Neuronal stem cell (in vitro differentiated cells): Measurements from ENCODE around the gene TBC1D22B. TPM values are rescaled to one million over a fixed set of nuclear protein-coding genes. Genes with fewer than 3 reads are reported as not detected.
A peak's percentile ranks its signal among the peaks of the same experiment; 100 is the strongest.

ENCODE experiments used
- DNase-seq: peaks from one replicate; pipeline ENCODE4 v3.0.0-alpha.2; 2013; ENCODE audit warnings: low spot score
- H2AFZ ChIP-seq: one replicate; pipeline ENCODE4 v1.6.1; 2013; ENCODE audit warnings: mild to moderate bottlenecking, low read length, inconsistent platforms
- H2AK5ac ChIP-seq: 2 replicates; pipeline ENCODE4 v1.6.1; 2013; ENCODE audit warnings: low read depth, mild to moderate bottlenecking, inconsistent platforms, low read length, moderate library complexity, mixed read lengths
- H2BK120ac ChIP-seq: 2 replicates; pipeline ENCODE4 v1.6.1; 2013; ENCODE audit warnings: low read depth, mild to moderate bottlenecking, inconsistent platforms, low read length, moderate library complexity, mixed read lengths
- H2BK12ac ChIP-seq: one replicate; pipeline ENCODE4 v1.6.1; 2013; ENCODE audit warnings: low read length, inconsistent platforms
- H2BK15ac ChIP-seq: 2 replicates; pipeline ENCODE4 v1.6.1; 2013; ENCODE audit warnings: mild to moderate bottlenecking, low read length, inconsistent platforms, mixed read lengths
- H2BK5ac ChIP-seq: one replicate; pipeline ENCODE4 v1.6.1; 2013; ENCODE audit warnings: inconsistent platforms, mild to moderate bottlenecking, low read length, moderate library complexity
- H3K14ac ChIP-seq: one replicate; pipeline ENCODE4 v1.6.1; 2013; ENCODE audit warnings: low read length, inconsistent platforms
- H3K18ac ChIP-seq: 2 replicates; pipeline ENCODE4 v1.6.1; 2013; ENCODE audit warnings: low read length, inconsistent platforms
- H3K23ac ChIP-seq: 2 replicates; pipeline ENCODE4 v1.6.1; 2013; ENCODE audit warnings: low read depth, mild to moderate bottlenecking, mixed read lengths, low read length, inconsistent platforms; ENCODE audit not compliant: poor library complexity
- H3K27ac ChIP-seq: replicated peaks from 3 replicates; pipeline ENCODE4 v1.5.1; 2013; ENCODE audit warnings: low read length, inconsistent platforms
- H3K27me3 ChIP-seq, 3 experiments: 2 replicates each; pipeline ENCODE4 v1.6.1; 2013; ENCODE audit warnings: low read length in 3 of 3, mild to moderate bottlenecking in 2 of 3, inconsistent platforms in 1 of 3, low read depth in 1 of 3, mixed read lengths in 1 of 3, moderate library complexity in 1 of 3; ENCODE audit not compliant: control insufficient read depth in 3 of 3, insufficient read depth in 3 of 3
- H3K36me3 ChIP-seq, 2 donors: replicated peaks in 1 of 2; 2 replicates each; pipeline ENCODE4 v1.6.1; 2013; ENCODE audit warnings: low read length in 2 of 2; ENCODE audit not compliant: control insufficient read depth in 2 of 2, insufficient read depth in 2 of 2
- H3K4ac ChIP-seq: 2 replicates; pipeline ENCODE4 v1.6.1; 2013; ENCODE audit warnings: inconsistent platforms, mild to moderate bottlenecking, low read length, moderate library complexity
- H3K4me1 ChIP-seq, 2 donors: 1 replicate in 1 of 2; 2 replicates in 1 of 2; pipeline ENCODE4 v1.6.1; 2013; ENCODE audit warnings: low read length in 2 of 2, low read depth in 1 of 2; ENCODE audit not compliant: control insufficient read depth in 2 of 2, insufficient read depth in 1 of 2
- H3K4me2 ChIP-seq: one replicate; pipeline ENCODE4 v1.6.1; 2013; ENCODE audit warnings: mild to moderate bottlenecking, low read length, inconsistent platforms; ENCODE audit not compliant: insufficient read depth, poor library complexity, severe bottlenecking
- H3K4me3 ChIP-seq, 2 donors: 2 replicates each; pipeline ENCODE4 v1.5.1; 2013; ENCODE audit warnings: low read length in 2 of 2, mild to moderate bottlenecking in 2 of 2, inconsistent platforms in 1 of 2, moderate library complexity in 1 of 2
- H3K79me1 ChIP-seq: one replicate; pipeline ENCODE4 v1.6.1; 2013; ENCODE audit warnings: low read depth, mild to moderate bottlenecking, inconsistent platforms, low read length, moderate library complexity
- H3K9ac ChIP-seq: one replicate; pipeline ENCODE4 v1.6.1; 2013; ENCODE audit warnings: mild to moderate bottlenecking, low read depth, low read length, inconsistent platforms; ENCODE audit not compliant: poor library complexity
- H3K9me3 ChIP-seq, 2 donors: replicated peaks in 1 of 2; 2 replicates each; pipeline versions ENCODE3 to v1.6.1; 2013; ENCODE audit warnings: low read length in 2 of 2, mild to moderate bottlenecking in 2 of 2, inconsistent platforms in 1 of 2, low read depth in 1 of 2, mixed read lengths in 1 of 2, moderate library complexity in 1 of 2; ENCODE audit not compliant: control insufficient read depth in 2 of 2, insufficient read depth in 1 of 2
- H4K8ac ChIP-seq: one replicate; pipeline ENCODE4 v1.6.1; 2013; ENCODE audit warnings: low read depth, mild to moderate bottlenecking, inconsistent platforms, low read length, moderate library complexity
- H4K91ac ChIP-seq: one replicate; pipeline ENCODE4 v1.6.1; 2013; ENCODE audit warnings: low read length, low read depth, mild to moderate bottlenecking, inconsistent platforms; ENCODE audit not compliant: poor library complexity
- WGBS, 2 donors: extraction: QIAGEN DNeasy Blood & Tissue Kit; methylation state at CpG; one replicate each; pipeline ENCODE4 v1.1.7; 2013; ENCODE audit warnings: missing lambda C conversion rate in 2 of 2, mixed read lengths in 1 of 2; ENCODE audit not compliant: insufficient read length in 2 of 2, insufficient replicate concordance in 1 of 2; ENCODE audit errors: extremely low coverage in 2 of 2; 5-methylcytosine and 5-hydroxymethylcytosine counted together
- polyA plus RNA-seq, 2 experiments: library from polyadenylated mRNA; stranded (reverse); fragments of 200-250 nt; gene quantifications; one replicate each; pipeline ENCODE4 v1.2.3, GENCODE V29; 2013

Gene TBC1D22B, protein sequence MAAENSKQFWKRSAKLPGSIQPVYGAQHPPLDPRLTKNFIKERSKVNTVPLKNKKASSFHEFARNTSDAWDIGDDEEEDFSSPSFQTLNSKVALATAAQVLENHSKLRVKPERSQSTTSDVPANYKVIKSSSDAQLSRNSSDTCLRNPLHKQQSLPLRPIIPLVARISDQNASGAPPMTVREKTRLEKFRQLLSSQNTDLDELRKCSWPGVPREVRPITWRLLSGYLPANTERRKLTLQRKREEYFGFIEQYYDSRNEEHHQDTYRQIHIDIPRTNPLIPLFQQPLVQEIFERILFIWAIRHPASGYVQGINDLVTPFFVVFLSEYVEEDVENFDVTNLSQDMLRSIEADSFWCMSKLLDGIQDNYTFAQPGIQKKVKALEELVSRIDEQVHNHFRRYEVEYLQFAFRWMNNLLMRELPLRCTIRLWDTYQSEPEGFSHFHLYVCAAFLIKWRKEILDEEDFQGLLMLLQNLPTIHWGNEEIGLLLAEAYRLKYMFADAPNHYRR
- 11.0 TPM for polyA plus RNA-seq (2013, experiment 1 of 2)
- 11.3 TPM for polyA plus RNA-seq (2013, experiment 2 of 2)

- Histone ChIP-seq H4K91ac (peak within 1 kb of the TSS; percentile 11), H2AFZ (peak within 1 kb of the TSS; percentile 90), H2BK15ac (no peak within 1 kb of the TSS), H3K4me1 (peaks cover 2 to 3% of the 10 kb centered on the region in 2 donors), H2BK5ac (no peak within 1 kb of the TSS), H3K23ac (peak within 1 kb of the TSS; percentile 56), H3K79me1 (peaks cover 2% of the 10 kb centered on the region), H4K8ac (no peak within 1 kb of the TSS), H2BK12ac (no peak within 1 kb of the TSS), H2AK5ac (no peak within 1 kb of the TSS), H3K9ac (peak within 1 kb of the TSS; percentile 89), H2BK120ac (peak within 1 kb of the TSS; percentile 24), H3K18ac (peak within 1 kb of the TSS; percentile 93), H3K36me3 (no peaks in the 10 kb centered on the region), H3K14ac (no peak within 1 kb of the TSS), H3K4me2 (peak within 1 kb of the TSS; percentile 78), H3K9me3 (no peaks in the 10 kb centered on the region), H3K27ac (peak within 1 kb of the TSS; percentile 69), H3K4ac (no peak within 1 kb of the TSS), H3K4me3 (peak within 1 kb of the TSS; percentile 70 to 90), H3K27me3 (peaks cover 0 to 2% (median 0%) of the 10 kb centered on the region in 3 experiments)
- peak; percentile 81 for DNase-seq
- WGBS, 2 donors: no CpG with 5 or more reads among the region's 45 CpGs
These were observed at the start of gene TBC1D22B, which contains the start of gene TMEM217 for GRCh38 chr6:37257634-37258404. Gene TBC1D22B (plus strand): TSS chr6:37257772. CDS start chr6:37257918, 146 bp downstream. Gene TMEM217 (minus strand): TSS chr6:37258144. CDS start chr6:37219030, 39,114 bp downstream.

DNA sequence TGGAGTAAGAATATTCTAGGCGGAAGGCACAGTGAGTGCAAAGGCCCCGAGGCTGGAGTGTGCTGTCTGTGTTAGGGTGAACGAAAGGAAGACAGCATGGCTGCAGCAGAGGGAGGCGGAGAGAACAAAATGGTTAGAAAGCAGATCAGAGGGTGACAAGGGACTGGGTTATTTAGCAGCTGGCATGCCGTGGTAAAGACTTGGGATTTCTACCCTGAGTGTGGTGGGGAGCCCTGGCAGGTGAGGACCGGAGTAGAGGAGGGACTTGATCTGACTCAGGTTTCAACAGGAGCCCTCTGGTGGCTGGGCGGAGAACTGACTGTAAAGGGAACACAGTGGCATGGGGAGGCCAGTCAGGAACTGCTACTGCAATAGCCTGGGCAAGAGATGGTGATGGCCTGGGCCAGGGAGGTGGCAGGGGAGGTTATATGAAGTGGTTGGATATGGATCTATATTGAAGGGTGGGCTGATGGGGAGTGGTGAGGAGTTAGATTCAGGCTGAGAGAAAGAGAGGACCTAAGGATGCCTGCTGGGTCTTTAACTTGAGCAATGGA is 49.6 kb upstream of the TBC1D22B start:
- Histone ChIP-seq H3K23ac (no peak overlapping the region), H3K27me3 (peaks cover 0 to 2% (median 0%) of the 10 kb centered on the region in 3 experiments), H3K36me3 (no peaks in the 10 kb centered on the region), H2AK5ac (no peak overlapping the region), H3K4me2 (no peak overlapping the region), H3K9me3 (no peaks in the 10 kb centered on the region), H3K4me1 (peaks cover 2 to 5% of the 10 kb centered on the region in 2 donors), H3K27ac (no peak overlapping the region), H3K9ac (no peak overlapping the region), H2BK12ac (no peak overlapping the region), H3K18ac (no peak overlapping the region), H2AFZ (no peak overlapping the region), H4K8ac (no peak overlapping the region), H4K91ac (no peak overlapping the region), H3K4me3 (no peak overlapping the region), H3K79me1 (no peaks in the 10 kb centered on the region), H2BK120ac (no peak overlapping the region), H2BK15ac (no peak overlapping the region), H3K14ac (no peak overlapping the region), H3K4ac (no peak overlapping the region), H2BK5ac (no peak overlapping the region)
- WGBS, 2 donors: no CpG with 5 or more reads among the region's 7 CpGs
- DNase-seq: peak; percentile 65

DNA sequence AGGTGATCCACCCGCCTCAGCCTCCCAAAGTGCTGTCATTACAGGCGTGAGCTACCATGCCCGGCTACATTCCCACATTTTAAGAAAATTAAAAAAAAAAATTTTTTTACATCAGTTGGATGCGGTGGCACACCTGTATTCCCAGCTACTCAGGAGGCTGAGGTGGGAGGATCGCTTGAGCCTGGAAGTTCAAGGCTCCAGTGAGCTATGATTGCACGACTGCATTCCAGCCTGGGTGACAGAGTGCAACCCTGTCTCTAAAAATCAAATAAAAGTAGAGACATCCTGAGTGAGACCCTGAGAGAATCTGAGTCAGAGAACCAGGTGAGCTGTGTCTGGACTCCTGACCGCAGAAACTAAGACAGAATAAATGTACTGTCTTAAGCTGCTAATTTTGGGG is 48.8 kb upstream of the TBC1D22B start:
- no peak overlapping the region for H3K4ac ChIP-seq
- no peak overlapping the region for H2BK15ac ChIP-seq
- no peaks in the 10 kb centered on the region for H3K79me1 ChIP-seq
- WGBS, 2 donors: no CpG with 5 or more reads among the region's 7 CpGs
- H2BK5ac ChIP-seq: no peak overlapping the region
- no peak overlapping the region for H4K8ac ChIP-seq
- H3K9ac ChIP-seq: no peak overlapping the region
- H3K18ac ChIP-seq: no peak overlapping the region
- no peaks in the 10 kb centered on the region for H3K36me3 ChIP-seq
- H3K4me2 ChIP-seq: no peak overlapping the region
- peaks cover 2 to 5% of the 10 kb centered on the region in 2 donors for H3K4me1 ChIP-seq
- no peak overlapping the region for H4K91ac ChIP-seq
- no peaks in the 10 kb centered on the region for H3K9me3 ChIP-seq
- H3K27ac ChIP-seq: no peak overlapping the region
- no peak overlapping the region for H2AK5ac ChIP-seq
- H3K23ac ChIP-seq: no peak overlapping the region
- no peak overlapping the region for H3K14ac ChIP-seq
- H3K4me3 ChIP-seq: no peak overlapping the region
- DNase-seq: no peak
- H2AFZ ChIP-seq: no peak overlapping the region
- H3K27me3 ChIP-seq: peaks cover 0 to 2% (median 0%) of the 10 kb centered on the region in 3 experiments
- no peak overlapping the region for H2BK120ac ChIP-seq
- H2BK12ac ChIP-seq: no peak overlapping the region
